Neural cell (in vitro differentiated cells): ENCODE data around the gene DMKN.

Experiments used
- EP300 ChIP-seq: fragments of 450-650 bp; conservative IDR thresholded peaks from 2 replicates; pipeline ENCODE4 v1.6.1; 2014; ENCODE audit warnings: antibody characterized with exemption, mild to moderate bottlenecking, moderate library complexity; ENCODE audit not compliant: poor library complexity, severe bottlenecking
- EZH2 ChIP-seq: fragments of 200-600, 300-800 bp; shearing (Covaris generic), sonication (generic); IDR thresholded peaks from 2 replicates; pipeline ENCODE4 v1.6.1; 2014; ENCODE audit warnings: antibody characterized with exemption, low read length, borderline replicate concordance, mild to moderate bottlenecking; ENCODE audit not compliant: insufficient read depth, poor library complexity, severe bottlenecking
- MXI1 ChIP-seq: fragments of 450-650 bp; conservative IDR thresholded peaks from 2 replicates; pipeline ENCODE4 v1.6.1; 2014; ENCODE audit warnings: antibody characterized with exemption, mild to moderate bottlenecking; ENCODE audit not compliant: poor library complexity, severe bottlenecking
- POLR2AphosphoS5 ChIP-seq: IDR thresholded peaks from 2 replicates; pipeline ENCODE4 v1.6.1; 2012
- TAF1 ChIP-seq: IDR thresholded peaks from 2 replicates; pipeline ENCODE4 v1.6.1; 2012; ENCODE audit warnings: low read depth
- TF ChIP-seq, protein P1 (sequence below): fragments of 450-650 bp; IDR thresholded peaks from 2 replicates; pipeline ENCODE4 v1.5.1; 2014; ENCODE audit warnings: antibody characterized with exemption, mild to moderate bottlenecking, moderate library complexity; ENCODE audit not compliant: poor library complexity, severe bottlenecking

GRCh38 chr19:35552534-35553384 lies 39.3 kb upstream of the DMKN start:
- TF ChIP-seq TAF1 (no peak), EZH2 (no peak), POLR2AphosphoS5 (no peak), MXI1 (no peak), EP300 (no peak)
- TF ChIP-seq, protein P1, sequence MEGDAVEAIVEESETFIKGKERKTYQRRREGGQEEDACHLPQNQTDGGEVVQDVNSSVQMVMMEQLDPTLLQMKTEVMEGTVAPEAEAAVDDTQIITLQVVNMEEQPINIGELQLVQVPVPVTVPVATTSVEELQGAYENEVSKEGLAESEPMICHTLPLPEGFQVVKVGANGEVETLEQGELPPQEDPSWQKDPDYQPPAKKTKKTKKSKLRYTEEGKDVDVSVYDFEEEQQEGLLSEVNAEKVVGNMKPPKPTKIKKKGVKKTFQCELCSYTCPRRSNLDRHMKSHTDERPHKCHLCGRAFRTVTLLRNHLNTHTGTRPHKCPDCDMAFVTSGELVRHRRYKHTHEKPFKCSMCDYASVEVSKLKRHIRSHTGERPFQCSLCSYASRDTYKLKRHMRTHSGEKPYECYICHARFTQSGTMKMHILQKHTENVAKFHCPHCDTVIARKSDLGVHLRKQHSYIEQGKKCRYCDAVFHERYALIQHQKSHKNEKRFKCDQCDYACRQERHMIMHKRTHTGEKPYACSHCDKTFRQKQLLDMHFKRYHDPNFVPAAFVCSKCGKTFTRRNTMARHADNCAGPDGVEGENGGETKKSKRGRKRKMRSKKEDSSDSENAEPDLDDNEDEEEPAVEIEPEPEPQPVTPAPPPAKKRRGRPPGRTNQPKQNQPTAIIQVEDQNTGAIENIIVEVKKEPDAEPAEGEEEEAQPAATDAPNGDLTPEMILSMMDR = no peak
